Muscle layer of duodenum (tissue), 2 donors: Measurements from ENCODE around the gene AMZ2.
"Not testable (repeated sequence)": the region's sequence is repeated elsewhere in the genome, so short reads cannot be mapped to it uniquely, and the experiment has no call there.

ENCODE experiments used
- H3K27ac ChIP-seq: one replicate; pipeline ENCODE4 v1.7.0; 2013; ENCODE audit warnings: mild to moderate bottlenecking, low read length
- H3K27me3 ChIP-seq: one replicate; pipeline ENCODE4 v1.7.0; 2013; ENCODE audit warnings: low read depth, mild to moderate bottlenecking, control low read depth, low read length
- H3K36me3 ChIP-seq, 2 donors: one replicate each; pipeline ENCODE4 v1.7.0; 2013; ENCODE audit warnings: low read length in 2 of 2, control low read depth in 1 of 2, mild to moderate bottlenecking in 1 of 2; ENCODE audit not compliant: insufficient read depth in 2 of 2, control insufficient read depth in 1 of 2
- H3K4me1 ChIP-seq, 2 donors: one replicate each; pipeline ENCODE4 v1.7.0; 2013; ENCODE audit warnings: low read length in 2 of 2, mild to moderate bottlenecking in 2 of 2, control low read depth in 1 of 2, moderate library complexity in 1 of 2; ENCODE audit not compliant: insufficient read depth in 2 of 2, control insufficient read depth in 1 of 2
- H3K4me3 ChIP-seq, 2 donors: one replicate each; pipeline ENCODE4 v1.7.0; 2013; ENCODE audit warnings: low read length in 2 of 2, low read depth in 1 of 2, mild to moderate bottlenecking in 1 of 2
- H3K9me3 ChIP-seq, 2 donors: one replicate each; pipeline ENCODE4 v1.7.0; 2013; ENCODE audit warnings: low read length in 2 of 2, control low read depth in 1 of 2, mild to moderate bottlenecking in 1 of 2; ENCODE audit not compliant: control insufficient read depth in 1 of 2
- donor health status: healthy.

AMZ2 gene

GRCh38 chr17:68225055-68225454 is 22.8 kb upstream of the AMZ2 start:
- not testable (repeated sequence) for H3K36me3 ChIP-seq, H3K4me1 ChIP-seq, H3K9me3 ChIP-seq, H3K4me3 ChIP-seq, H3K27ac ChIP-seq, H3K27me3 ChIP-seq

DNA sequence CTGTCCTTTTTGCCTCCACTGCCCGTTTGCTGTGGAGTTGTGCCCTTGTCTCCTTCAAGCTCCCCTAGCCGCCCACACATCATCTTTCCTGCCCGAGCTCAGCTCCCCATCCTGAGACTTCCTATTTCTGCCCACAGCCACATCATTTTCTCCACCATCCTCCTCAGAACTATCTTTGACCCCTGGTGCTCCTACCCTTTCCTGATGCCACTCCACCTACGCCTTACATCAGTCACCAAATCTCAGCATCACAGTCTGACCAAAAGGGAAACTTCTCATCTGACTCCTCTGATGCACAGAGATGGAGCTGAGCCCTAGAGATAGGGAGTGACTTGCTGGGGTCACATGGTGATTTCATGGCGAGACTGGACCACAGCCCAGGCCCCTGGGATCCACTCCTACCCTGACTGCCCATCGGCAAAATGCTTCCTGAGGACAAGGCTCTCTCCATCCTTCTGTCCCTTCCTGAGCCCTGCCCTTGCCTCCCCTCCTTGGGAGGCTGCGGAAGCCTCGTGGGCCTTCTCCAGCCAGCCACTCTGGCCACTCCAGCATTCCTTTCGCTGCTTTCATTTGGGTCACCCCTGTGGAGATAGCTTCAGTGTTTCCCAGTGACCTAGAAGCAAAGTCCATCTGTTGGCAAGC is 19.7 kb upstream of the AMZ2 start:
- not testable (repeated sequence) for H3K27me3 ChIP-seq, H3K27ac ChIP-seq, H3K9me3 ChIP-seq, H3K4me1 ChIP-seq, H3K4me3 ChIP-seq, H3K36me3 ChIP-seq

- no peaks in the 10 kb centered on the region for H3K4me1 ChIP-seq
These were observed 18.8 kb upstream of the AMZ2 start for GRCh38 chr17:68228817-68229570.

DNA sequence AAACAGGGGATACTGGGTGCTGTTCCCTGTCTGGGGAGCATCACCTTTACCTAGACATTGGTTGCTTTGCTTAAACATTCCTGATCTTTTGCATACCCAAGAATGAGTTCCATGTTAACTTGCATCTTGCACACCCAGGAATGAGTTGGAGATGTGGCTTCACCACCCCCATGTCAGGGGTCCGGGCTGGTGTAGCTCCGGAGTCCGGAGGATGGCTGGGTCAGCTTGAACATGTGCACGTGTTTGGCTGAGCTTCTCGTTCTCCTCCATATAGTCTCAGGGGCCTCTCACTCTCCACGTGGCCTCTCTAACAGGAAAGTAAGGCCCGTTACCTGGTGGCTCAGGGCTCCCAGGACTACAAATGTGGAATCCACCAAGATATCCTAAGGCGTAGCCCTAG is 18.2 kb upstream of the AMZ2 start:
- Histone ChIP-seq H3K4me1 (no peaks in the 10 kb centered on the region), H3K9me3 (no peaks in the 10 kb centered on the region), H3K4me3 (no peak overlapping the region), H3K36me3 (no peaks in the 10 kb centered on the region), H3K27ac (no peak overlapping the region), H3K27me3 (no peaks in the 10 kb centered on the region)

More at GRCh38 chr17:68228817-68229570, 18.8 kb upstream of the AMZ2 start:
- no peaks in the 10 kb centered on the region for H3K36me3 ChIP-seq
- no peak overlapping the region for H3K27ac ChIP-seq
- H3K9me3 ChIP-seq: no peaks in the 10 kb centered on the region
- H3K27me3 ChIP-seq: no peaks in the 10 kb centered on the region
- no peak overlapping the region for H3K4me3 ChIP-seq

- H3K4me3 ChIP-seq, H3K27ac ChIP-seq, H3K9me3 ChIP-seq, H3K36me3 ChIP-seq, H3K27me3 ChIP-seq, H3K4me1 ChIP-seq: not testable (repeated sequence)
These were observed 16.7 kb upstream of the AMZ2 start for GRCh38 chr17:68231131-68231530.

GRCh38 chr17:68231541-68231940 is 16.3 kb upstream of the AMZ2 start:
- Histone ChIP-seq H3K36me3 (no peaks in the 10 kb centered on the region), H3K27me3 (no peaks in the 10 kb centered on the region), H3K4me3 (no peak overlapping the region), H3K27ac (no peak overlapping the region), H3K9me3 (no peaks in the 10 kb centered on the region), H3K4me1 (no peaks in the 10 kb centered on the region)

- not testable (repeated sequence) for H3K27me3 ChIP-seq, H3K9me3 ChIP-seq, H3K4me1 ChIP-seq, H3K4me3 ChIP-seq, H3K36me3 ChIP-seq, H3K27ac ChIP-seq
These were observed 15.1 kb upstream of the AMZ2 start for GRCh38 chr17:68232741-68233140.

DNA sequence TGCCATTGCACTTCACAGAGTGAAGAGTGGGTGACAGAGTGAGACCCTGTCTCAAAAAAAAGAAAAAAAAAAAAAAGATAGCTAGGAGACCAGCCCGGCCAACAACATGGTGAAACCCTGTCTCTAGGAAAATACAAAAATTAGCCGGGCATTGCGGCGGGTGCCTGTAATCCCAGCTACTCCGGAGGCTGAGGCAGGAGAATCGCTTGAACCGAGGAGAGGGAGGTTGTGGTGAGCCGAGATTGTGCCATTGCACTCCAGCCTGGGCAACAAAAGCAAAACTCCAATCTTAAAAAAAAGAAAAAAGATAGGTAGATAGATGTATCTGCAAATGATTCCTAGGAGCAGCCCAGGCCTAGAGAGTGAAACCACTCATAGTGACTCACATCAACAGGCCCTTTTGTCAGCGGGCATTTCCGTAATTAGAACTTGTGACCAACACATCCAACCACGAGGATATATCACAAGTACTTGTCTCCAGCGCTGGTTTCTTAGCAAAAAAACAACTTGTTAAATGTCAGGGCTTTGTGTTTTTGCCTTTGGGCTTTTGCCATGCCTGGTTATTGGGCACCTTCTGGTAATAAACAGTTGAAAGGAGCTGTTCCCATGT is 13.0 kb upstream of the AMZ2 start:
- not testable (repeated sequence) for H3K4me1 ChIP-seq, H3K27me3 ChIP-seq, H3K36me3 ChIP-seq, H3K9me3 ChIP-seq, H3K4me3 ChIP-seq
- H3K27ac ChIP-seq: peak overlapping the region; percentile 51

DNA sequence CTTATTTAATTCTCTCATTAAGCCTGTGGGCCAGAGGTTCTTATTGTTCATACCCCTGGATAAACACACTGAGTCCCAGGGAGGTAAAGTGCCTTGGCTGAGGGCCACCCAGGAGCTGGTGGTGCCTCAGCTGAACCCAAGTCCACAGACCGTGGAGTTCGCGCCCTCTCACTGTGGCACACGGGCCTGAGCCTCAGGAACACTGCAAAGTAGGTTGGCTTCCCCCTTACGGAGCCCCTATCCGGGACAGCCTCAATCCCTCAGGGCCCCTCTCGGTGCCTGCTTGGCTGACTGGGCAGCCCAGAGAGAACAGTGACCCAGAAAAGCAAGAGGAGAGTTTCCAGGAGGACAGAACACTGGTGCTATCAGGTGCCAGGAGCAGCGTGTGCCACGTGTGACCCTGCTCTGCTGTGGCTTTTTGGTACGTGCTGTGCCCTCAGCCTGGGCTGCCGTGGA is 12.5 kb upstream of the AMZ2 start:
- not testable (repeated sequence) for H3K9me3 ChIP-seq, H3K4me3 ChIP-seq, H3K4me1 ChIP-seq, H3K36me3 ChIP-seq, H3K27me3 ChIP-seq
- H3K27ac ChIP-seq: peak overlapping the region; percentile 51

GRCh38 chr17:68237369-68238163 is 10.3 kb upstream of the AMZ2 start:
- not testable (repeated sequence) for H3K4me1 ChIP-seq, H3K9me3 ChIP-seq, H3K36me3 ChIP-seq, H3K4me3 ChIP-seq, H3K27me3 ChIP-seq
- peak overlapping the region; percentile 56 for H3K27ac ChIP-seq

DNA sequence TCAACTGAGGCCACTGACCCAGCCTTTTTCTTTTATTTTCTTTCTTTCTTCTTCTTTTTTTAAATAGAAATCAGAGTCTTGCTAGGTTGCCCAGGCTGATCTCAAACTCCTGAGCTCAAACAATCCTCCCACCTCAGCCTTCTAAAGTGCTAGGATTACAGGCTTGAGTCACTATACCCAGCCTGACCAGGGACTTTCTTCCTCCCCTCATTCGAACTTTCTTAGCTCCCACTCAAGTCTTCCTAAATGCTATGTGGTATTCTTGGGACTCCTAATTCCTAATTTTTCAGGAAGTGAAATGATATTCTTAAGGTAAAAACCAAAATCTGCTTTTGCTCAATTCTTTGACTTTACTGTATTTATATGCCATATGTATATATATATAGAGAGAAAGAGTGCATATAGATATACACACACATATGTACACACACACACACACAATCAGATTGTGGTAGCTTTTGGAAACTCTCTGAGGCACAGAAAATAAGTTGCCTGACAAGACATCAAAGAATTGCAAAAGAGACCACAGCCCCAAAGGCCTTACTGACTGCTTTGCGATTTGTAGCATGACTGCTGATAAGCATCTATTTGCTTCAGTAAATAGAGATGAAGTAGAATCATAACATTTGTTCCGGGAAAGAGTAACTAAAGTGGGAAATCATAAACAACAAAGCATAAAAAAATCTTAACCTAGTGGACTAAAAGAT is 9.5 kb upstream of the AMZ2 start:
- no peak overlapping the region for H3K4me3 ChIP-seq
- H3K36me3 ChIP-seq: no peaks in the 10 kb centered on the region
- H3K27ac ChIP-seq: peak overlapping the region; percentile 27
- H3K27me3 ChIP-seq: no peaks in the 10 kb centered on the region
- no peaks in the 10 kb centered on the region for H3K4me1 ChIP-seq
- H3K9me3 ChIP-seq: no peaks in the 10 kb centered on the region
